ENCODE results near the gene EXOC6B.

GRCh38 chr2:72623481-72623880 is 202.4 kb downstream of the EXOC6B start:
- TF ChIP-seq CTCF (IDR thresholded peaks at IDR 0.05) (no peak), POLR2A (IDR thresholded peaks at IDR 0.05) (no peak)
